ENCODE data around the gene PRKN.
A peak's percentile ranks its signal among the peaks of the same experiment; 100 is the strongest.

PRKN gene

DNA sequence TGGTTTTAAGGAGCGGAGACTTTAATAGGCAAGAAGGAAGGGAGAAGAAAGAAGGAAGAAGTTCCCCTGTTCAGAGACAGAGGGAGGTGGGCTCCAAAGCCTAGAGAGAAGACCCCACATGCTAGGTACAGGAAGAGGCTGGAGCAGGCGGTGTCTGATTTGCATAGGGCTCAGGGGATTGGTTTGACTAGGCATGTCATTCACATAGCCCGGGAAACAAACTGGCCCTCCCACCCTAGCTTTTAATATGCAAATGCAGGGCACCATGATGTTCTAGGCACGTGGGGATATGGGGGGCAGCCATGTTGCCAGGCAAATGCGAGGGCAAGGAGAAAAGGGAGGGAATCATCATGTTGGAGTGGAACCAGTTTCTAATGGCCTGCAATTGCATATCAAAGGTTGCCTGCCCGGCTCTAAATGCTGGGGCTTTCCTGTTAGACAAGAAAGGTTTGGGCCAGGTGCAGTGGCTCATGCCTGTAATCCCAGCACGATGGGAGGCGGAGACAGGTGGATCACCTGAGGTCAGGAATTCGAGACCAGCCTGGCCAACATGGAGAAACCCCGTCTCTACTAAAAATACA, 1419.4 kb downstream of the PRKN start (continued):
- TF ChIP-seq, protein P1, sequence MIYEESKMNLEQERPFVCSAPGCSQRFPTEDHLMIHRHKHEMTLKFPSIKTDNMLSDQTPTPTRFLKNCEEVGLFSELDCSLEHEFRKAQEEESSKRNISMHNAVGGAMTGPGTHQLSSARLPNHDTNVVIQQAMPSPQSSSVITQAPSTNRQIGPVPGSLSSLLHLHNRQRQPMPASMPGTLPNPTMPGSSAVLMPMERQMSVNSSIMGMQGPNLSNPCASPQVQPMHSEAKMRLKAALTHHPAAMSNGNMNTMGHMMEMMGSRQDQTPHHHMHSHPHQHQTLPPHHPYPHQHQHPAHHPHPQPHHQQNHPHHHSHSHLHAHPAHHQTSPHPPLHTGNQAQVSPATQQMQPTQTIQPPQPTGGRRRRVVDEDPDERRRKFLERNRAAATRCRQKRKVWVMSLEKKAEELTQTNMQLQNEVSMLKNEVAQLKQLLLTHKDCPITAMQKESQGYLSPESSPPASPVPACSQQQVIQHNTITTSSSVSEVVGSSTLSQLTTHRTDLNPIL (CRISPR knock-in tag; IDR thresholded peaks at IDR 0.05; ENCODE audit: low read depth): no peak
- TF ChIP-seq GLIS3 (CRISPR knock-in tag; IDR thresholded peaks at IDR 0.05): no peak

DNA sequence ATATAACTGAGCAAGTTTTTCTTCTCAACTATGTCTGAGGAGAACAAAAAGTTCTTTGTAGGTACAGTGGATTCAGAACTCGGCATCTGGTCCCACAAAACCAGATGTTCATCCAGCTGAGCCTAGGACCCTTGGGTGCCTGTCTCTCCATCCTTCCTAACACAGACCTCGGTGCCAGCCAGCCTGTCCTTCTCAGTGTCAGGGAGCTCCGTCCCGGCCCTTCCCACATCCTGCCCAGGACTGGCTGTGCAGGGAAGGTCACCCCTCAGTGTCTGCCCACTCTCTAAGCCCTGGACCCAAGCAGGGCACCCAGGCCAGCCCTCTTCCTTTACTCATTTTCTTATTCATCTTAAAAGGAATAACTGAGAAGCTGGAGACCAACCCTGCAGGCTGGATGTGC, 1421.7 kb downstream of the PRKN start:
- TF ChIP-seq SNAI2 (CRISPR knock-in tag; IDR thresholded peaks at IDR 0.05): no peak
- no peak for TF ChIP-seq PPARA (CRISPR knock-in tag; IDR thresholded peaks at IDR 0.05; ENCODE audit: borderline replicate concordance)
- no peak for TF ChIP-seq ISL1 (CRISPR knock-in tag; IDR thresholded peaks at IDR 0.05)
- TF ChIP-seq, protein P1 (CRISPR knock-in tag; IDR thresholded peaks at IDR 0.05; ENCODE audit: low read depth): no peak
- no peak for TF ChIP-seq RARB (CRISPR knock-in tag; IDR thresholded peaks at IDR 0.05)
- TF ChIP-seq OSR1 (CRISPR knock-in tag; IDR thresholded peaks at IDR 0.05): no peak
- TF ChIP-seq BACH2 (CRISPR knock-in tag; IDR thresholded peaks at IDR 0.05; ENCODE audit: borderline replicate concordance): no peak
- TF ChIP-seq, protein P2, sequence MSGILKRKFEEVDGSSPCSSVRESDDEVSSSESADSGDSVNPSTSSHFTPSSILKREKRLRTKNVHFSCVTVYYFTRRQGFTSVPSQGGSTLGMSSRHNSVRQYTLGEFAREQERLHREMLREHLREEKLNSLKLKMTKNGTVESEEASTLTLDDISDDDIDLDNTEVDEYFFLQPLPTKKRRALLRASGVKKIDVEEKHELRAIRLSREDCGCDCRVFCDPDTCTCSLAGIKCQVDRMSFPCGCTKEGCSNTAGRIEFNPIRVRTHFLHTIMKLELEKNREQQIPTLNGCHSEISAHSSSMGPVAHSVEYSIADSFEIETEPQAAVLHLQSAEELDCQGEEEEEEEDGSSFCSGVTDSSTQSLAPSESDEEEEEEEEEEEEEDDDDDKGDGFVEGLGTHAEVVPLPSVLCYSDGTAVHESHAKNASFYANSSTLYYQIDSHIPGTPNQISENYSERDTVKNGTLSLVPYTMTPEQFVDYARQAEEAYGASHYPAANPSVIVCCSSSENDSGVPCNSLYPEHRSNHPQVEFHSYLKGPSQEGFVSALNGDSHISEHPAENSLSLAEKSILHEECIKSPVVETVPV (CRISPR knock-in tag; IDR thresholded peaks at IDR 0.05): no peak
- TF ChIP-seq, protein P3, sequence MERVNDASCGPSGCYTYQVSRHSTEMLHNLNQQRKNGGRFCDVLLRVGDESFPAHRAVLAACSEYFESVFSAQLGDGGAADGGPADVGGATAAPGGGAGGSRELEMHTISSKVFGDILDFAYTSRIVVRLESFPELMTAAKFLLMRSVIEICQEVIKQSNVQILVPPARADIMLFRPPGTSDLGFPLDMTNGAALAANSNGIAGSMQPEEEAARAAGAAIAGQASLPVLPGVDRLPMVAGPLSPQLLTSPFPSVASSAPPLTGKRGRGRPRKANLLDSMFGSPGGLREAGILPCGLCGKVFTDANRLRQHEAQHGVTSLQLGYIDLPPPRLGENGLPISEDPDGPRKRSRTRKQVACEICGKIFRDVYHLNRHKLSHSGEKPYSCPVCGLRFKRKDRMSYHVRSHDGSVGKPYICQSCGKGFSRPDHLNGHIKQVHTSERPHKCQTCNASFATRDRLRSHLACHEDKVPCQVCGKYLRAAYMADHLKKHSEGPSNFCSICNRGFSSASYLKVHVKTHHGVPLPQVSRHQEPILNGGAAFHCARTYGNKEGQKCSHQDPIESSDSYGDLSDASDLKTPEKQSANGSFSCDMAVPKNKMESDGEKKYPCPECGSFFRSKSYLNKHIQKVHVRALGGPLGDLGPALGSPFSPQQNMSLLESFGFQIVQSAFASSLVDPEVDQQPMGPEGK (CRISPR knock-in tag; IDR thresholded peaks at IDR 0.05; ENCODE audit: borderline replicate concordance): no peak
- no peak for TF ChIP-seq GLIS3 (CRISPR knock-in tag; IDR thresholded peaks at IDR 0.05)
- TF ChIP-seq TCF4 (CRISPR knock-in tag; IDR thresholded peaks at IDR 0.05; ENCODE audit: borderline replicate concordance): no peak
- TF ChIP-seq, protein P4, sequence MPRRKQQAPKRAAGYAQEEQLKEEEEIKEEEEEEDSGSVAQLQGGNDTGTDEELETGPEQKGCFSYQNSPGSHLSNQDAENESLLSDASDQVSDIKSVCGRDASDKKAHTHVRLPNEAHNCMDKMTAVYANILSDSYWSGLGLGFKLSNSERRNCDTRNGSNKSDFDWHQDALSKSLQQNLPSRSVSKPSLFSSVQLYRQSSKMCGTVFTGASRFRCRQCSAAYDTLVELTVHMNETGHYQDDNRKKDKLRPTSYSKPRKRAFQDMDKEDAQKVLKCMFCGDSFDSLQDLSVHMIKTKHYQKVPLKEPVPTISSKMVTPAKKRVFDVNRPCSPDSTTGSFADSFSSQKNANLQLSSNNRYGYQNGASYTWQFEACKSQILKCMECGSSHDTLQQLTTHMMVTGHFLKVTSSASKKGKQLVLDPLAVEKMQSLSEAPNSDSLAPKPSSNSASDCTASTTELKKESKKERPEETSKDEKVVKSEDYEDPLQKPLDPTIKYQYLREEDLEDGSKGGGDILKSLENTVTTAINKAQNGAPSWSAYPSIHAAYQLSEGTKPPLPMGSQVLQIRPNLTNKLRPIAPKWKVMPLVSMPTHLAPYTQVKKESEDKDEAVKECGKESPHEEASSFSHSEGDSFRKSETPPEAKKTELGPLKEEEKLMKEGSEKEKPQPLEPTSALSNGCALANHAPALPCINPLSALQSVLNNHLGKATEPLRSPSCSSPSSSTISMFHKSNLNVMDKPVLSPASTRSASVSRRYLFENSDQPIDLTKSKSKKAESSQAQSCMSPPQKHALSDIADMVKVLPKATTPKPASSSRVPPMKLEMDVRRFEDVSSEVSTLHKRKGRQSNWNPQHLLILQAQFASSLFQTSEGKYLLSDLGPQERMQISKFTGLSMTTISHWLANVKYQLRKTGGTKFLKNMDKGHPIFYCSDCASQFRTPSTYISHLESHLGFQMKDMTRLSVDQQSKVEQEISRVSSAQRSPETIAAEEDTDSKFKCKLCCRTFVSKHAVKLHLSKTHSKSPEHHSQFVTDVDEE (CRISPR knock-in tag; IDR thresholded peaks at IDR 0.05): no peak
- TF ChIP-seq ZNF8 (CRISPR knock-in tag; IDR thresholded peaks at IDR 0.05): no peak
- TF ChIP-seq ZFP3 (CRISPR knock-in tag; IDR thresholded peaks at IDR 0.05): no peak
- ATAC-seq: no peak

DNA sequence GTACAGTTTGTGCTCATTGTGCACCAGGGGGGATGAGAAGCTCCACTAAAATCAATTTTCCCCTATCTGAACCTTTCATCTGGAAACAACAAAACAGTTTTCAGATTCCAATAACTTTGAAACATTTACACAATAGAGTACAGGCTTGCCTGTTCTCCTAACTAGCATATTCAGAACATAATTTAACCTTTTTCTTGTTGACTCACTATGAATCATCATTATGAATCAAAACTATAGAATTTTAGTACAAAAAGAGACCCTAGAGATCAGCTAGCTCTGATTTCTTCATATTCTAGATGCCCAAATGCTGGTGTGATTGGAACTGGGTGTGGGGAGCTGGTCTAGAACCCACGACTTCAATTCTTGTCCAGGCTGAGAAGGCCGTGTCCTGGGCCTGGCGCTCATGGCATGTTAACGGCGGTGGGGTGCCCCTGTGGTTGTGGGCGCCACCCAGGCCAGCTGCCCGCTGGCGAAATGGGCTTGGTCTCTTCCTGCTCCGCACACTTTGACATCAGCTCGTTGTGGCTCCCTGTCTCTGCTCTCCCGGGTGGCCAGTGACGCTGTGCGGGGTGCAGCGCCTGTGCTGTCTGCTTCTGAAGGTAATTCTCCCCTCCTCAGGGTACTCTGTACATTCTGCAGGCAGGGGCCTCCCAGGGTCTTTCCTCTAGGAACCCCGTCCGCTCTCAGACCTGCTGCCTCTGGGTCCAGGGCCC, 1423.8 kb downstream of the PRKN start:
- ATAC-seq: peak; percentile 27; the same call in 2 of the 3 replicates
- TF ChIP-seq, protein P2 (CRISPR knock-in tag; IDR thresholded peaks at IDR 0.05): no peak
- TF ChIP-seq, protein P1 (CRISPR knock-in tag; IDR thresholded peaks at IDR 0.05; ENCODE audit: low read depth): no peak
- TF ChIP-seq ZNF8 (CRISPR knock-in tag; IDR thresholded peaks at IDR 0.05) (no peak), CSDC2 (CRISPR knock-in tag; IDR thresholded peaks at IDR 0.05) (no peak), PPARA (CRISPR knock-in tag; IDR thresholded peaks at IDR 0.05; ENCODE audit: borderline replicate concordance) (no peak), ZNF70 (CRISPR knock-in tag; IDR thresholded peaks at IDR 0.05) (no peak), ARNTL (CRISPR knock-in tag; IDR thresholded peaks at IDR 0.05; ENCODE audit: borderline replicate concordance, low read depth) (no peak)

All from SK-N-SH treated with all-trans-retinoic acid at 6 μM for 48 hours (cell line).